ENCODE measurements around the gene P2RX1. TPM values are rescaled to one million over a fixed set of nuclear protein-coding genes. Genes with fewer than 3 reads are reported as not detected.

Gene P2RX1
- total RNA-seq, 1 experiment from 2014 or later: not detected

GRCh38 chr17:3924512-3925350 lies 8.5 kb upstream of the P2RX1 start:
- DNase-seq (ENCODE audit: low read depth): no peak

- no peak for DNase-seq (ENCODE audit: low read depth)
These were observed 7.4 kb upstream of the P2RX1 start for GRCh38 chr17:3923466-3924190.

GRCh38 chr17:3922765-3923164 lies 6.5 kb upstream of the P2RX1 start:
- no peak for DNase-seq (ENCODE audit: low read depth)

- no peak for DNase-seq (ENCODE audit: low read depth)
These were observed 5.4 kb upstream of the P2RX1 start for GRCh38 chr17:3921502-3922319.

GRCh38 chr17:3921006-3921405 lies 4.7 kb upstream of the P2RX1 start:
- no peak for DNase-seq (ENCODE audit: low read depth)

- DNase-seq (ENCODE audit: low read depth): no peak
These were observed 2.9 kb upstream of the P2RX1 start for GRCh38 chr17:3919123-3919624.

- no peak for DNase-seq (ENCODE audit: low read depth)
These were observed 2.3 kb upstream of the P2RX1 start for GRCh38 chr17:3918372-3919122.

- DNase-seq (ENCODE audit: low read depth): no peak
These were observed 1.2 kb upstream of the P2RX1 start for GRCh38 chr17:3917391-3917931.

GRCh38 chr17:3916825-3917224 lies 560 bp upstream of the P2RX1 start:
- DNase-seq (ENCODE audit: low read depth): no peak

GRCh38 chr17:3915581-3915994 lies 677 bp downstream of the P2RX1 start:
- no peak for DNase-seq (ENCODE audit: low read depth)

- no peak for DNase-seq (ENCODE audit: low read depth)
These were observed 2.0 kb downstream of the P2RX1 start for GRCh38 chr17:3914312-3914670.

GRCh38 chr17:3913531-3914311 lies 2.5 kb downstream of the P2RX1 start:
- peak; percentile 60 for DNase-seq (ENCODE audit: low read depth)

GRCh38 chr17:3912827-3913226 lies 3.4 kb downstream of the P2RX1 start:
- no peak for DNase-seq (ENCODE audit: low read depth)

- no peak for DNase-seq (ENCODE audit: low read depth)
These were observed 4.8 kb downstream of the P2RX1 start for GRCh38 chr17:3911271-3912053.

- no peak for DNase-seq (ENCODE audit: low read depth)
These were observed 5.6 kb downstream of the P2RX1 start for GRCh38 chr17:3910420-3911270.

GRCh38 chr17:3909257-3909656 lies 7.0 kb downstream of the P2RX1 start:
- DNase-seq (ENCODE audit: low read depth): no peak

- DNase-seq (ENCODE audit: low read depth): no peak
These were observed 8.6 kb downstream of the P2RX1 start for GRCh38 chr17:3907483-3908216.

GRCh38 chr17:3906881-3907280 lies 9.4 kb downstream of the P2RX1 start:
- no peak for DNase-seq (ENCODE audit: low read depth)
